WTC11 (cell line): ENCODE data around the gene TSSC4.

ENCODE experiments used
- CREB1 ChIP-seq: sonication (generic); formaldehyde crosslinking; IDR thresholded peaks from 2 replicates; pipeline ENCODE4 v1.8.0; 2023; ENCODE audit warnings: mild to moderate bottlenecking, missing genetic modification reagents
- CREM ChIP-seq: sonication (generic); formaldehyde crosslinking; IDR thresholded peaks from 2 replicates; pipeline ENCODE4 v1.8.1; 2022; ENCODE audit warnings: mild to moderate bottlenecking, missing genetic modification reagents, moderate library complexity
- CTCF ChIP-seq: fragments of 200-600 bp; IDR thresholded peaks from 2 replicates; pipeline ENCODE4 v1.8.0; 2022; ENCODE audit warnings: antibody characterized with exemption
- GABPB1 ChIP-seq: sonication (generic); formaldehyde crosslinking; IDR thresholded peaks from 2 replicates; pipeline ENCODE4 v1.8.1; 2023; ENCODE audit warnings: mild to moderate bottlenecking, missing genetic modification reagents
- MAX ChIP-seq: sonication (generic); formaldehyde crosslinking; IDR thresholded peaks from 2 replicates; pipeline ENCODE4 v1.8.0; 2022; ENCODE audit warnings: mild to moderate bottlenecking, missing genetic modification reagents
- NFATC4 ChIP-seq: fragments of 250-450 bp; sonication (Bioruptor Pico); IDR thresholded peaks from 2 replicates; pipeline ENCODE4 v1.9.0; 2021; ENCODE audit warnings: mild to moderate bottlenecking
- NFE2L1 ChIP-seq: sonication (generic); formaldehyde crosslinking; IDR thresholded peaks from 2 replicates; pipeline ENCODE4 v1.8.1; 2023; ENCODE audit warnings: missing genetic modification reagents
- STAT6 ChIP-seq: sonication (generic); formaldehyde crosslinking; conservative IDR thresholded peaks from 2 replicates; pipeline ENCODE4 v1.8.1; 2023; ENCODE audit warnings: mild to moderate bottlenecking, low read depth, missing genetic modification reagents, moderate library complexity
- TEAD4 ChIP-seq: sonication (generic); formaldehyde crosslinking; IDR thresholded peaks from 2 replicates; pipeline ENCODE4 v1.8.0; 2022; ENCODE audit warnings: mild to moderate bottlenecking, missing genetic modification reagents
- USF2 ChIP-seq: sonication (generic); formaldehyde crosslinking; IDR thresholded peaks from 2 replicates; pipeline ENCODE4 v1.8.1; 2023; ENCODE audit warnings: mild to moderate bottlenecking, missing genetic modification reagents, moderate library complexity
- ZBTB43 ChIP-seq: sonication (generic); formaldehyde crosslinking; IDR thresholded peaks from 2 replicates; pipeline ENCODE4 v1.8.1; 2023; ENCODE audit warnings: mild to moderate bottlenecking, missing genetic modification reagents
- ZNF121 ChIP-seq: sonication (generic); formaldehyde crosslinking; IDR thresholded peaks from 2 replicates; pipeline ENCODE4 v1.8.0; 2023; ENCODE audit warnings: missing genetic modification reagents
- ZSCAN18 ChIP-seq: fragments of 250-450 bp; sonication (Bioruptor Pico); IDR thresholded peaks from 2 replicates; pipeline ENCODE4 v2.1.2; 2022; ENCODE audit warnings: mild to moderate bottlenecking, moderate library complexity

GRCh38 chr11:2392241-2392959 lies 8.2 kb upstream of the TSSC4 start:
- TF ChIP-seq CTCF (no peak), NFATC4 (no peak), NFE2L1 (no peak), TEAD4 (no peak), ZSCAN18 (CRISPR knock-in tag) (no peak), CREB1 (no peak), ZBTB43 (CRISPR knock-in tag) (no peak), GABPB1 (CRISPR knock-in tag) (no peak), USF2 (CRISPR knock-in tag) (no peak), CREM (no peak), MAX (no peak), ZNF121 (no peak), STAT6 (CRISPR knock-in tag) (no peak)
